NCI-H2196 (cell line): ENCODE measurements around the gene NOTCH3.

Source experiments
- DNase-seq: peaks from one replicate; lab custom pipeline; 2025; ENCODE audit not compliant: unreplicated experiment; lab: John Stamatoyannopoulos, UW

The NOTCH3 gene

DNA sequence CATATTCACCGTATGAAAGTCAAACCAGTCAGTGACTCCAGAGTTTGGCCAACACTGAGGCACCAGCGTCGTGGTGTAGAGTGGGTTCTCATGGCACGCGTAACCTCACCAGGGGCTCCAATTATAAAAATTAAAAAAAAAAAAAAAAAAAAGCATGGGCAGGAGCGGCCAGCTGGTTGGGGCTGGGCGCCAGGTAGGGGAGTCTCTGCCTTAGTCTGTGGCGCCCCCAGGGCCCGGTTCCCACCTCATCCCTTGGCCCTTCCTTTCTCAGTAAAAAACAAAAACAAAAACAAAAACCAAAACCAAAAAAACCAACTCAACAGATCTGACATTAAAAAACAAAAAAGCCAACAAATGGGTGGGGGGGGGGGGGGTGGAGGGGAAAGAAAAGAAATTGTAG lies 36.1 kb upstream of the NOTCH3 start:
- DNase-seq: no peak

DNA sequence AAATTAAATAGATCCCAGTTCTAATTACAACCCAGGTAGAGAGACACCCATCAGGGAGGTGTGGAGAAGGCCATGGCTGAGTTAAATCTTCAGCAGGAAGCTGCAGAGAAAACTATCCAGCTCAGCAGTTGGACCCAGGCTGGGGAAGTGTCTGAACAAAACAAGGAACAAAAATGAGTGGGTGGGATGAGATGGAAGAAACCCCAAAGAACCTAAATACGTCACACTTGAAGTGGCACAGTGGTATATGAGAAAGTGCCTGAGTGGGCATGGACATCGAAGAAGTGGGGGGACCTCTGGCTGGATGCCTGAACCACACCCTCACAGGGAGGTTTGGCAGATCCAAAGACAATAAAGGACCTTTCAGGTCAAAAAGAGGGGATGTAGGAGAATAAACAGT lies 35.0 kb upstream of the NOTCH3 start:
- DNase-seq: no peak

DNA sequence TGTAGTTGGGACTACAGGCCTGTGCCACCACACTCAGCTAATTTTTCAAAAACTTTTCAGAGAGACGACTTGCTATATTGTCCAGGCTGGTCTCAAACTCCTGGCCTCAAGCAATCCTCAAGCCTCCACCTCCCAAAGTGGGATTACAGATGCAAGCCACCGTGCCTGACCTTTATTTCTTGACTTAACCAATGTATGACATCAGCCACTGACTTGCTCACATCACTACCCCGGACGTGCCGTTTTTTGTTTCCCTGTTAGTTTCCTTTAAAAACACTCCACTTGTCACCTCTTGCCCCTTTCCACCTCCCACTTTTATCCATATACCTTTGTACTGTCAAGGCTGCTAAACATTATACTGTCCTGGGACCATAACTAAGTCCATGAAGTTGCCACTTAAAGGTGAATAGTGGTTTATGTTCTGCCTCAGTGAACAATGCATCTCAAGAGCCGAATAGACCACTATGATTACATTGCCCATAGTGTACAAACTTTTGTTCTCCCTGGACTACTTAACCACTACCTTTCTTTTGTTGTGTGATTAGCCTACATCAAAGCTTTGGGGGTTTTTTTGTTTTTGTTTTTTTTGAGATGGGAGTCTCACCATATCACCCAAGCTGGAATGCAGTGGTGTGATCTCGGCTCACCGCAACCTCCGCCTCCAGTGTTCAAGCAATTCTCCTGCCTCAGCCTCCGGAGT lies 33.8 kb upstream of the NOTCH3 start:
- no peak for DNase-seq

DNA sequence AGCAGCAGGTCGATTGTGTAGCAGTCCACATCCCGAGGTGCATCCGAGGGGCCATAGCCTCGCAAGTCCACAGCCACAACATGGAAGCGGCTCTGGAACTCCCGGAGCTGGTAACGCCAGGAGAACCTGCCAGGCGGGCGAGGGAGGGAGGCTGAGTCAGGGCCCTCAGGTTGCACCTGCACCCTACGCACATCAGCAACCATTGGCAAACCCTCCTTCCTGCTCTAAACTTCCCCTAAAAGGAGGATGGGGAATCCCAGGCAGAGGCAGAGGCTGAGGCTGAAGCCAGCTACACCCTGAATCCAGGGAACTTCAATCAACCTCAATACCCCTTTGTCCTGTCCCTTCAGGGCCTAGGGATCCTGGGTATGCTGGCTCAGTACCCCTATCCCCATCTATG lies 30.5 kb upstream of the NOTCH3 start:
- DNase-seq: no peak

DNA sequence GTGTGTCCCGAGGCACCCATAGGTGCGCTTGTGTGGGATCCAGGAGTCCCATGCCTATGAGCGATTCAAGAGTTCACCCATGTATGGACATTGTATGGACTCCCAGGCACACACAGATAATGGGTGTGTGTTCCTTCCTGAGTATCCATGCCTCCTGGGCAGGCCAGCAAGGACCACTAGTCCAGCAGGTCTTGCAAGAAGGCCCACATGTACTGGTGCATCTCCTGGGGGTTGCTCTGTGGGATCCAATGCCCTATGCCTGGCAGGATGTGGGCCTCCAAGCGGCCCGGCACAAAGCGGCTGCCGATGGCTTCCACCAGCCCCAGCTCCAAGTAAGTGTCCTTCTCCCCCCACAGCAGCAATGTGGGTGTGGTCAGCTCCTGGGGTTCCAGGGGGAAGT lies 26.5 kb upstream of the NOTCH3 start:
- no peak for DNase-seq

DNA sequence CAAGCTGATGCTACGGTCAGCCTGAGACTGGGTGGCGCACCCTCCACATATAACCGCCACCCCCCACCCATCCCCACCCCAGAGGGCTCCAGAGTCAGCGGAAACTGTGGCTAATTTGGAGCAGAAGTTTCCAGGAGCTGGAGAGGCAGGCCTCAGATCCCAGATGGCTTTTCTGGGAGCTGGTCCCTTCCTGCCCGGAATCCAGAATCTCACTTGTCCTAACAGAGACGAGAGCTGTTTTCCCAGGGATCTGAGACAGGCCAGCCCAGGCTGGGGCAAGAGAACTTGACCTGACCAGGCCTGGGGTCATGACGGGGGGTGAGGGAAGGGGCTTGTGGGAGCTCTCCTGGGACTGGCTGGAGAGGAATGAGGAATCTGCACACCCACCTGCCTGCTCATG lies 25.0 kb upstream of the NOTCH3 start:
- DNase-seq: no peak

DNA sequence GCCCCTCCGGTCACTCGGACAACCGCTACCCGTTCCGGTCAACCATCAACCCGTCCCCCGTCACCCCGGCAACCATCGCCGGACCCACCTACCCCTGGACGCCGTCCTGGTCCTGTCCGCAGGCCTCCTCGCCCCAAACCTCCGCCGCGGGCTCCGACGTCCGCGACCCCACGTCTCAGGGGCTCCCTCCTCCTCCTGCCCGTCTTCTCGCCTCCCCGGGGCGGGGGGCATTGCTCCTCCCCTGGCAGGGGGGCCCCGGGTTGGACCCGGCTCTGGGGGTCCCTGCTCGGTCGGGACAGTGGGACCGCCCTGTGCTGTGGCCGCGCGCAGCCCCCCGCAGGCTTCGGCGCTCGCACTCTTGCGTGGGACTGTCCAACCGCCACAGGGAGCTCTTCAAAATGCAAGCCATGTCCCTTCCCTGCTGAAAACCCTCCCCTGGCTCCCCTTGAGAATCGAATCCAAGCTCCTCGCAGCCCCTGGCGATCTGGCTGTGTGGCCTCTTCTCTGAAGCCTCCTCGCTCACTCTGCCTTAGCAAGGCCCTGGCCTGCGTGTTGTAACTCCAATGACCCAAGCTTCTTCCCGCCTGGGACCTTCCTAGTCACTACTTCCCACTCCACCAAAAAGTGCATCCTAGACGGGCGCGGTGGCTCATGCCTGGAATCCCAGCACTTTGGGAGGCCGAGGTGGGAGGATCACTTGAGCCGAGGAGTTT lies 23.0 kb upstream of the NOTCH3 start:
- DNase-seq: no peak

DNA sequence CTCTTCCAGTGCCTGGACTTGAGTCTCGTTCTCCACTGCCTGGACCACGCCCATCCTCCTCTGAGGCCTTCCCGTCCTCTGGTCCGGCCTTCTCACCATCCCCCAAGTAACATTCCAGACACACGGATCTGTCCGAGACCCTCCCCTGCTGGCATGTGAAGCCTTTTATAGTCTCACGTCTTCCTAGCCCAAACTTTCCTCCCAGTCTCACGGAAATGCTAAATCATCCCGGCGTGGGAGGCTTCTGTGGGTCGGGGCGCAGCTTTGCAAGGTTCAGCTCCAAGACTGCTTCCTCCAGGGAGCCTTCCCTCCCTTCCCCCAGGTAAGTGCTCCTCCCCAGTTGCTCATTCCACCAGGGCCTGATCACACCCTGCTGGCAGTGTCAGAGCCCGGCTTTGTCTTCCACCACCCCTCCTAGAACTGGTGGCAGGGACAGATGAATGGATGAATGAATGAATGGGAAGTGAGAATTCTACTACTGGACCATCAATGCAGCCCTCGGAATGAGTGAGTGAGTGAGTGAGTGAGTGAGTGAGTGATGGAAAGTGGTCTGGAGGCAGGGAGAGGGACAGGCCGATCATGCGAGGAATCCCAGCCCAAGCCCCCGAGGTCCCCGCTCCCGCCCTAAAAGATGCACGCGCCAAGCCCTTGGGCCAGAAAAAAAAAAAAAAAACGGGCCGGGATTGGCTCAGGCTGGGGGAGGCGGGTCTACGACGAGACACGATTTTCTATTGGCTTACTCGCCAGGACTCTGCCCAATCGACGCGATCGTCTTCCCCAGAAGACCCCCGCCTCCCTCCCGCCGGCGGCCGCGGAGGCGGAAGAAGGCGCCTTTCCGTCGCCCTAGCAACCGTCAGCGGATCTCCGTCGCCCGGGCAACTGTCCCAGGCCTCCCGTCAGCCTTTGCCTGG lies 22.2 kb upstream of the NOTCH3 start:
- peak; percentile 97 for DNase-seq

DNA sequence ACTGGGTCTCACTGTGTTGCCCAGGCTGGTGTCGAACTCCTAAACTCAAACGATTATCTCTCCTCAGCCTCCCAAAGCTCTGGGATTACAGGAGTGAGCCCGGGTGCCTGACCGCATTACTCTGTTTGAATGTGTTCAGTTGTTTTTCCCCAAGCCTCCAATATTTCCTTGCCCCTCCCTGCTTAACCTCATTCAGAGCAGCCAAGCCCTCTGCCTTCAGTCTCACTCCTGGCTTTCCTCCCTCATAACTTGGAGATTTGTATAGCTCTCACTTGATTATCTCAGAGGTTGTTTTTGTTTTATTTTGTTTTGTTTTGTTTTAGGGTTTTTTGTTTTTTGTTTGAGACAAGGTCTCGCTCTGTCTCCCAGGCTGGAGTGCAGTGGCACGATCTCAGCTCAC lies 20.0 kb upstream of the NOTCH3 start:
- no peak for DNase-seq

DNA sequence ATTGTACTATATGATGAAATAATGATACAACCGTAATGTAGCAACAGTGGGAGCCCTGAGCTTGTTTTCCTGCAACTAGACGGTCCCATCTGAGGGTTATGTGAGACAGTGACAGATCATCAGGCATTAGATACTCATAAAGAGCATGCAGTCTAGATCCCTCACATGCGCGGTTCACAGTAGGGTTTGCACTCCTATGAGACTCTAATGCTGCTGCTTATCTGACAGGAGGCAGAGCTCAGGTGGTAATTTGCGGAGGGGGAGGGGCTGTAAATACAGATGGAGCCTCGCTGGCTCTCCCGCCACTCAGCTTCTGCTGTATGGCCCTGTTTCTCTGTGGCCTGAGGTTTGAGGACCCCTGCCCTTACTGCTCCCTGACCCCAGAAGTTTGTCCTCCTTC lies 17.7 kb upstream of the NOTCH3 start:
- no peak for DNase-seq

DNA sequence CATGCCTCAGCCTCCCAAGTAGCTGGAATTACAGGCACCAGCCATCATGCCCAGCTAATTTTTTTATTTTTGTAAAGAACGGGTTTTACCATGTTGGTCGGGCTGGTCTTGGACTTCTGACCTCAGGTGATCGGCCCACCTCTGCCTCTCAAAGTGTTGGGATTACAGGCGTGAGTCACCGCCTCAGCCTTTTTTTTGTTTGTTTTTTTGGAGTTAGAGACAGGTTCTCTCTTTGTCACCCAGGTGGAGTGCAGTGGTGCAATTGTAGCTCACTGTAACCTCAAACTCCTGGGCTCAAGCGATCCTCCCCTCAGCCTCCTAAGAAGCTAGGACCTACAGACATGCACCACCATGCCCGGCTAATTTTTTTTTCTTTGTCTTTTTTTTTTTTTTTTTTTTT lies 15.6 kb upstream of the NOTCH3 start:
- no peak for DNase-seq

DNA sequence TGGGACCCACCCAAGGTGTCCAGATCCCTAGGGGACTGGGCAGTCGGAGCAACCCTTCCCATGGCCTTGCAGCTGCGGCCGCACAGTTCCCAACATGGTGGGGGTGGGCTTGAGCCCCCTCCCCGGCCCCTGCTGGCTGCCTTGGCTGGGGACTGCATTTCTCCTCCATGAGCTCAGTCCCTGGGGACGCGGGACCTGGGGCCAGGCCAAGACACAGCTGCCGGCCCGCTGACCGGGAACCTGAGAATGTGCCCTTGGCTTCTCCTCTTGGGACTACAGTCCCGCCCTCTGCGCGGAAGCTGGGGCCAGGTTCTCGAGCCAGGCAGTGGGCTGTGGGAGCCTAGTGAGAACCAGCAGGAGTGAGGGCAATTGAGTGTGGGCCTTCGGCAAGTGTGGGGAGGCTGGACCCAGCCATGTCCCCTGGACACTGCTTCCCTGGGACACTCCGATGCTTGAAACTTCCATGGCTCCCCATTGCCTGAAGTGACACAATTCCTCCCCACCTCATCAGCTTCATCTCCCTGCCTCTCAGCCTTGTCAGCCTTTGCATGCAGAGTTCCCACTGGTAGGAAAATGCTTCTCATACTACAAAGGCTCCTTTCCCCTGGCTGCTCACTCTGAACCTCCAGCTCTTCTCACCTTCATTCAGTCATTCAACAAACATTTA lies 13.1 kb upstream of the NOTCH3 start:
- no peak for DNase-seq

DNA sequence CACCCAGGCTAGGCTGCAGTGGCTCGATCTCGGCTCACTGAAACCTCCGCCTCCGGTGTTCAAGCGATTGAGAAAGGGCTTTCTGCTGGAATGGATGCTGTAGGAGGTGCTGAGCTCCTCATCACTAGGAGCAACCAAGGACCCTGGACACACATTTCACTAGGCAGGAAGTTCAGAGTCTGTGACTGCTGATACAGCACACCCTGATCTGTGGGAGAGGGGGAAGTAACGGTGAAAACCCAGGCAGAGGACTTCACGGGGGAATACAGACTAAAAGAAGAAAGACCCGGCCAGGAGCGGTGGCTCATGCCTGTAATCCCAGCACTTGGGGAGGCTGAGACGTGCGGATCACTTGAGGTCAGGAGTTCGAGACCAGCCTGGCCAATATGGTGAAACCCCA lies 11.9 kb upstream of the NOTCH3 start:
- no peak for DNase-seq

DNA sequence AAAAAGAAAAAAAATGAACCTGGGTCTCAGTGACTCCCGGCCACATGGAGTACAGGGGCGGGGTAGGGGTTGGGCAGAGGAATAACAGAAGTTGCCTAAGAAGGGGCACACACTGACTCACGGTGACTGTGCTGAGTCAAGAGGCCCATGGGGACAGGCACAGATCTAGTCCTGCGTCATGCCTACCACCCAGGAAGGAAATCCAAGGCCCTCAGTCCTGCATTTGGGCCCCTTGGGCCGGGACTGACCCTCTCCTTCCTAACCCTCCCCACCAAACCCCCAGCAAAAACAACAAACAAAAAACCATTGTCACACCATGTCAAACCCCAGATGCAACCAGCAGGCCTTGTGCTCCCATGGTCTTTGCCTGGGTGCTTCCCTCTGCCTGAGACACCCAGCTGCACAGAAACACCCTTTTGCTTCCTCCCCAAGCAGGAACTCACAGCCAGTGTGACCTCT lies 9.6 kb upstream of the NOTCH3 start:
- DNase-seq: no peak

DNA sequence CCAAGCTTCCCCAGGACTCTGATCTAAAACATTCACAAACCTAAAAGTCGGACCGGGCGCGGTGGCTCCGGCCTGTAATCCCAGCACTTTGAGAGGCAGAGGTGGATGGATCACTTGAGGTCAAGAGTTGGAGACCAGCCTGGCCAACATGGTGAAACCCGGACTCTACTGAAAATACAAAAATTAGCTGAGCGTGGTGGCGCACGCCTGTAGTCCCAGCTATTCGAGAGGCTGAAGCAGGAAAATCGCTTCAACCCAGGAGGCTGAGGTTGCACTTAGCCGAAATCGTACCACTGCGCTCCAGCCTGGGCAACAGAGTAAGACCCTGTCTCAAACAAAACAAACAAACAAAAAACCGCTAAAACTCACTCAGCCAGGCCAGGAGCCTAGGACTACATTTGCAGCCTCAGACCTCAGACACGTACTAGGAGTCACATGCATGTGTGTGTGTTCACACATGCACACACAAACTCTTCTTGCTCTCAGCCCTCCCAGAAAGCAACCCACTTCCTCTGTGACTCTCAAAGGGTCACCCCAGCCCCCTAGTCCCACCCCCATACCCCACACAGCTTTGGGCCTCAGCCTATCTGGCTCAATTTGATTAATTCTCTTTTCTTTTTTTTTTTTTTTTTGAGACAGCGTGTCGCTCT lies 704 bp upstream of the NOTCH3 start:
- no peak for DNase-seq

DNA sequence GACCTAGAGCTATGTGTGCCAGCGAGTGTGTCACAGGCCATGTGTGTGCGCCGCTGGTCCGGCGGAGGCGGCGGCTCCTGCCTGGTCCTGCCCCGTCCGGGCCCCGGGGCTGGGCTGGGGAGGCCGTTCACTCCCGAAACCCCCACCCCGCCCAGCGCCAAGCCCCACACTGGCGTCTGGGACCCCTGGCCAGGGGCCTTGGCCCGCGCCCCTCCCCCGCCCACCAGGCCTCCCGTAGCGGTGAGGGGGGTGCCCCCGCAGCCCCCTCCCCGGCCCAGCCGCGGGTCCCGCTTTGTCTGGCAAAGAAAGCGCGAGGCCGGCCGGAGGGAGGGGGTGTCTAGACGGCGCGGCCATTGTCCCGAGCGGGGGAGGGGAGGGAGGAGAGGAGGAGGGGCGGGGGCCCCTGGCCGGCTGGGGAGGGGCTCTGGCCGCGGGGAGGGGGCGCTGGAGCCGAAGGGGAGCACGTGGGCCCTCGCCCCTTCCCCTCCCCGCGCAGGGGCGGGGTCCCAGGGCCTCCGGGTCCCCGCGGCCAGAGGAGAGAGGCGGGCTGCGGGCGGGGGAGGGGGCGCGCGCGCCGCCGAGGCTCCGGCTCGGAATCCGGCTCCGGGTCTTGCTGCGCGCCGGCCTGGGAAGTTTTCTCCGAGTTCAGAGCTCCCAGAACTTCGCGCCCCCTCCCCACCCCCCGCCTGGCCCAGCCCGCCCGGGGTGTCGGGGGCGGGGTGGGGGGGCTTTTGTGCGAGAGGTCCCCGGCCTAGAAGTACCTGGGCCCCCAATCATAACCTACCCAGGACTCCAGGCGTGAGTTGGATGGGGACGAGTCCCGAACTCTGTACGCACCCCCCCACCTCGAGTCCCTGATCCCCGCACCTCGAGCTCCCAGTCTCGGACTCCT lies 888 bp downstream of the NOTCH3 start:
- no peak for DNase-seq

DNA sequence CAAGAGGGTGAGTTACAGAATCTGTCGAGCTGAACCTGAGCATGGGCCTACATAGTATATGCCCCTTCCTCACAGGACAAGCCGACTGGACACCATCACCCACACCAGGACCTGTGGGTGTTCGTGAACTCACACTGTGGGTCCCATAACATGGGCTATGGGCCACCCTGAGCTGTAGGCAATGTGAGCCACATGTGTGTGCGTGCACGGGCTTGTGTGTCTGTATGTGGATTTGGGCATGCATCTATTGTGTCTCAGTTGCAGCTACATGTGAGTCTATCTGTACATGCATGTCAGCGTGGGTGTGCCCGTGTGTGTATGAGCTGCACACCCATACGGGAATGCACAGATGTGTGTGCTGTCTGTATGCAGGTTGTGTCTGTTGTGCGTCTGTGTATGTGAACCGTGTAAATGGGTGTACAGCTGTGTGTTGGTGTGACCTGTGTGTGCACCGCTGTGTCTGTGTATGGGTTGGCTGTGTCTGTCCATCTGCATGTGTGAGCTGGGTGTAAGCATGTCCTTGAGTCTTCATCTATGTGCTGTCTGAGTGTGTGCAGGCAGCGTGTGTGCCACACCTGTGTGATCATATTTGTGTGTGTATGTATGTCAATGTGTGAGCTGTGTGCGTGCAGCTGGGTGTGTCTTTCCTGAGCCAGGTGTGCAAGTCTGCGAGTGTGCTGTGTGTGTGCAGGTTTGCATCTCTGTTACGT lies 1.7 kb downstream of the NOTCH3 start:
- DNase-seq: no peak

DNA sequence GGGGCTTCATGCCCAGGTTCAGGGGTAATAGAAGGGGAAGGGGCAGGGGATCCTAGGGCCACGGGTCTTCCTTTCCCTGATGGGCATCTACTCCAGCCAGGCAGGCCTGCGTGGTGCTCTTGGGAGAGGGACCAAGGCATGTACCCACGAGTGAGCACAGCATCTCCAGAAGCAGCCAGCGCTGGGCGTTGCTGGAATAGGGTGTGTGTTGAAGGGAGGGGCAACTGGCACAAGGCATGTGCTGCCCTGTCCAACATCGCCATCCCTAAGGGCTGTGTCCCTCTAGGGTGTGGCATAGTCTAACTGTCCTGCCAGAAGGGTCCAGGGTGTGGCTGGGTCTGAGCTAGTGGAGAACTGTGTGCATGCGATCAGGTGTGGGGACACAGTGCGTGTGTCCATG lies 2.9 kb downstream of the NOTCH3 start:
- DNase-seq: no peak

DNA sequence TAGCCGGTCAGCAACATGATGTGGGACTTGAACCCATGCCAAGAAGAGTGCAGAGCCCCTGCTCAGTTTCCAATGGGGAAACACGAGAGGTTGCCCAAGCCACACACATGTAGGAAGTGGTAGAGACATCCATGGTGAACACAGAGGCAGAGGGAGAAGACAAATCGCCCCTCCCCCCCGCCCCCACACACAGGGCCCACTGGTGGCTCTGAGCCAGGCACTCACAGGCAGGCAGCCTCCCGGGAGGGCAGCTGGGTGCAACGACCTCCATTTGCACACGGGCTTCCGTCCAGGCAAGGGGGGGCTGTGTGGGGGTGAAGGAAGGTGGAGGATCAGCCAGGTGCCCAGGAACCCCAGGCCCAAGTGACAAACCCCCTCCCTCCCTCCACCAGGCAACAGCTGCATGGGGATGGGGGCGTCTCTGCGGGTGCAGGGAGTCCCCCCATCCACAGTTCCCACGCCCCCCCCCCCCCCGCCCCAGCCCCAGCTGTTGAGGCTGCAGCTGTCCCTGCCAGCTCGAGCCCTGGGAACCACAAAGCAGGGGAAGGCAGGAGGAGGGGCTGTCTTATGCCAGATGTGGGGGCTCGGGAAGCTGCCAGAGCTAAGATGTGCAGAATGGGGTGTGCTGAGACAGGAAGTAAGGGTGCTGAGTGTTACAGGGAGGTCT lies 3.4 kb downstream of the NOTCH3 start:
- DNase-seq: peak; percentile 34
